ENCODE measurements around the gene SLAMF8.

The SLAMF8 gene

GRCh38 chr1:159802111-159802510 lies 24.6 kb upstream of the SLAMF8 start, which contains the start of gene FCRL6:
TSS of gene FCRL6 (plus strand) at chr1:159802360. CDS start at chr1:159802425, 65 bp downstream.
- Histone ChIP-seq H3K27ac (ENCODE audit: low read depth, low read length) (no peak within 1 kb of the TSS), H3F3A (ENCODE audit: control insufficient read depth, insufficient read depth) (no peaks in the 10 kb centered on the region), H3K9me3 (ENCODE audit: control insufficient read depth, insufficient read depth, low read length) (no peaks in the 10 kb centered on the region), H3K4me1 (ENCODE audit: control insufficient read depth, low read length) (no peaks in the 10 kb centered on the region), H3K4me2 (ENCODE audit: low read length) (no peak within 1 kb of the TSS), H4K20me1 (ENCODE audit: control insufficient read depth, insufficient read depth, low read depth, low read length) (no peaks in the 10 kb centered on the region), H3K27me3 (ENCODE audit: control insufficient read depth, low read length) (peaks cover 59% of the 10 kb centered on the region), H3K9me2 (replicated peaks; ENCODE audit: control insufficient read depth, low read length) (no peaks in the 10 kb centered on the region), H3K4me3 (ENCODE audit: low read length) (no peak within 1 kb of the TSS), H3K79me2 (ENCODE audit: control insufficient read depth, low read length) (no peaks in the 10 kb centered on the region), H3K36me3 (ENCODE audit: control insufficient read depth, low read length) (no peaks in the 10 kb centered on the region)
- TF ChIP-seq EZH2phosphoT487 (IDR thresholded peaks at IDR 0.05; ENCODE audit: borderline replicate concordance, low read length) (no peak), CTCF (IDR thresholded peaks at IDR 0.05; ENCODE audit: low read depth, low read length, poor library complexity, severe bottlenecking) (no peak)

GRCh38 chr1:159803956-159804689 lies 22.6 kb upstream of the SLAMF8 start:
- Histone ChIP-seq H3K79me2 (ENCODE audit: control insufficient read depth, low read length) (no peaks in the 10 kb centered on the region), H3K4me1 (ENCODE audit: control insufficient read depth, low read length) (no peaks in the 10 kb centered on the region), H3K27ac (ENCODE audit: low read depth, low read length) (no peak overlapping the region), H3F3A (ENCODE audit: control insufficient read depth, insufficient read depth) (no peaks in the 10 kb centered on the region), H3K9me3 (ENCODE audit: control insufficient read depth, insufficient read depth, low read length) (no peaks in the 10 kb centered on the region), H3K4me2 (ENCODE audit: low read length) (no peak overlapping the region), H3K9me2 (replicated peaks; ENCODE audit: control insufficient read depth, low read length) (no peaks in the 10 kb centered on the region), H4K20me1 (ENCODE audit: control insufficient read depth, insufficient read depth, low read depth, low read length) (no peaks in the 10 kb centered on the region), H3K27me3 (ENCODE audit: control insufficient read depth, low read length) (peaks cover 52% of the 10 kb centered on the region), H3K36me3 (ENCODE audit: control insufficient read depth, low read length) (no peaks in the 10 kb centered on the region), H3K4me3 (ENCODE audit: low read length) (no peak overlapping the region)
- TF ChIP-seq EZH2phosphoT487 (IDR thresholded peaks at IDR 0.05; ENCODE audit: borderline replicate concordance, low read length) (no peak), CTCF (IDR thresholded peaks at IDR 0.05; ENCODE audit: low read depth, low read length, poor library complexity, severe bottlenecking) (no peak)

GRCh38 chr1:159804924-159805323 lies 21.7 kb upstream of the SLAMF8 start:
- no peak overlapping the region for H3K4me2 ChIP-seq (ENCODE audit: low read length)
- TF ChIP-seq CTCF (IDR thresholded peaks at IDR 0.05; ENCODE audit: low read depth, low read length, poor library complexity, severe bottlenecking) (no peak), EZH2phosphoT487 (IDR thresholded peaks at IDR 0.05; ENCODE audit: borderline replicate concordance, low read length) (no peak)
- H3K4me3 ChIP-seq (ENCODE audit: low read length), result no peak overlapping the region
- H4K20me1 ChIP-seq (ENCODE audit: control insufficient read depth, insufficient read depth, low read depth, low read length), result no peaks in the 10 kb centered on the region
- no peaks in the 10 kb centered on the region for H3K9me3 ChIP-seq (ENCODE audit: control insufficient read depth, insufficient read depth, low read length)
- no peaks in the 10 kb centered on the region for H3K4me1 ChIP-seq (ENCODE audit: control insufficient read depth, low read length)
- H3K9me2 ChIP-seq (replicated peaks; ENCODE audit: control insufficient read depth, low read length), result no peaks in the 10 kb centered on the region
- no peak overlapping the region for H3K27ac ChIP-seq (ENCODE audit: low read depth, low read length)
- H3K79me2 ChIP-seq (ENCODE audit: control insufficient read depth, low read length), result no peaks in the 10 kb centered on the region
- H3F3A ChIP-seq (ENCODE audit: control insufficient read depth, insufficient read depth), result no peaks in the 10 kb centered on the region
- H3K27me3 ChIP-seq (ENCODE audit: control insufficient read depth, low read length), result peaks cover 46% of the 10 kb centered on the region
- no peaks in the 10 kb centered on the region for H3K36me3 ChIP-seq (ENCODE audit: control insufficient read depth, low read length)
